Measurements from ENCODE around the gene DMPK. TPM values are rescaled to one million over a fixed set of nuclear protein-coding genes. Genes with fewer than 3 reads are reported as not detected.

DMPK gene
- polyA plus RNA-seq, 1 of the 3 experiments (the other 2 are of a cell fraction) = 92.2 TPM

DNA sequence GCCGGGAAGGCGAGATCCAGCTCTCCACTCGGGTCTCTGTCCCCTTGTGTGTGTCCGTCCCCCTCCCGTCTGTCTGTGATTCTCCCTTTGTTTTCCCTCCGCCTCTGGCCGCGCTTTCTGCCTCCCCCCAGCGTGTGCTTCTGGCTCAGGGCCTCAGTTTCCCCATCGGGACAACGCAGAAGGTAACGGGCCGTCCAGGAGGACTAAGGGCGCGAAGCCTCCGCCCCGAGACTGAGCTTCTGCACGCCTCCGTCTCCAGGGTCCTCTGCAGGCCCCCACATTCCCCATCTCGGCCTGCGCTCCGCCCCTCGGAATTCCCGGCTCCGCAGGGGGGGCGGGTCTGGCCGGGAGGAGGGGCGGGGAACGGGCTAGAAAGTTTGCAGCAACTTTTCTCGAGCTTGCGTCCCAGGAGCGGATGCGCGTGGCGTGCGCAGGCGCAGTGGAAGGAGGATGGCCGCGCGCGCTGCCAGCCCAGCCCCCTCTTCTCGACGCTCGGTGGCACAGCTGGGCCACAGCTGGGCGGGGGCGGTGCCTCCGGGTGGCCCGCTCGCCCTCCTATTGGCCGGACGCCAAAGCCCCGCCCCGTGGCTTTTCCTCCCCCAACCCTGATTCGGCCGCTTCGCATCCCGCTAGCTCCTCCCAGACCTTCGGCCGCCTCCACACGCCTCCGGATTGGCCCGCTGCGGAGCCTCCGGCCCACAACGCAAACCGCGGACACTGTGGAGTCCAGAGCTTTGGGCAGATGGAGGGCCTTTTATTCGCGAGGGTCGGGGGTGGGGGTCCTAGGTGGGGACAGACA lies 13.1 kb downstream of the DMPK start, which contains the start of gene SIX5 (continued):
- TF ChIP-seq TCF12 (IDR thresholded peaks at IDR 0.05) (peak; percentile 61), FOXJ3 (CRISPR knock-in tag; IDR thresholded peaks at IDR 0.05) (no peak), NFIC (IDR thresholded peaks at IDR 0.05; ENCODE audit: borderline replicate concordance) (peak; percentile 78), POLR2AphosphoS5 (IDR thresholded peaks at IDR 0.05; ENCODE audit: low read depth, low read length) (peak; percentile 86), ELF1 (IDR thresholded peaks at IDR 0.05) (no peak; the same call in 1 of the 2 replicates), MXI1 (IDR thresholded peaks at IDR 0.05; ENCODE audit: low read depth, low read length) (0 out of 2 replicates have a peak, but pooled peaks have one; percentile 15), SIN3A (IDR thresholded peaks at IDR 0.05; ENCODE audit: borderline replicate concordance, low read depth, low read length) (peak; percentile 47; the same call in 1 of the 2 replicates), RCOR1 (IDR thresholded peaks at IDR 0.05; ENCODE audit: low read length) (peak; percentile 64; the same call in 1 of the 2 replicates), JUND (IDR thresholded peaks at IDR 0.05) (0 out of 2 replicates have a peak, but pooled peaks have one; percentile 35), RXRA (IDR thresholded peaks at IDR 0.05; ENCODE audit: borderline replicate concordance, low read depth) (no peak), RAD21 (IDR thresholded peaks at IDR 0.05; ENCODE audit: low read length) (no peak), TAF1 (IDR thresholded peaks at IDR 0.05; ENCODE audit: borderline replicate concordance, low read depth, low read length) (peak; percentile 79)
- TF ChIP-seq, protein P1, sequence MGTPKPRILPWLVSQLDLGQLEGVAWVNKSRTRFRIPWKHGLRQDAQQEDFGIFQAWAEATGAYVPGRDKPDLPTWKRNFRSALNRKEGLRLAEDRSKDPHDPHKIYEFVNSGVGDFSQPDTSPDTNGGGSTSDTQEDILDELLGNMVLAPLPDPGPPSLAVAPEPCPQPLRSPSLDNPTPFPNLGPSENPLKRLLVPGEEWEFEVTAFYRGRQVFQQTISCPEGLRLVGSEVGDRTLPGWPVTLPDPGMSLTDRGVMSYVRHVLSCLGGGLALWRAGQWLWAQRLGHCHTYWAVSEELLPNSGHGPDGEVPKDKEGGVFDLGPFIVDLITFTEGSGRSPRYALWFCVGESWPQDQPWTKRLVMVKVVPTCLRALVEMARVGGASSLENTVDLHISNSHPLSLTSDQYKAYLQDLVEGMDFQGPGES (IDR thresholded peaks at IDR 0.05; ENCODE audit: low read depth, low read length) = 0 out of 2 replicates have a peak, but pooled peaks have one; percentile 10

GRCh38 chr19:45768655-45768983 lies 13.7 kb downstream of the DMPK start:
- Histone ChIP-seq H3K9me3 (no peaks in the 10 kb centered on the region), H3K27me3 (ENCODE audit: insufficient read depth) (no peaks in the 10 kb centered on the region), H3F3A (replicated peaks; ENCODE audit: insufficient read depth) (peaks cover 36% of the 10 kb centered on the region), H3K4me1 (ENCODE audit: control insufficient read depth in 1 of 2, insufficient read depth in 2 of 2, low read depth in 1 of 2, low read length in 1 of 2) (peaks cover 8 to 30% of the 10 kb centered on the region in 2 experiments; a peak in 3 of 4 replicates), H4K20me1 (ENCODE audit: insufficient read depth) (peaks cover 11% of the 10 kb centered on the region; the same call in 1 of the 2 replicates), H3K36me3 (replicated peaks in 1 of 2; ENCODE audit: control insufficient read depth in 1 of 2, insufficient read depth in 2 of 2, low read length in 1 of 2) (peaks cover 7 to 24% of the 10 kb centered on the region in 2 experiments), H3K9ac (peak overlapping the region; percentile 78), H2AFZ (ENCODE audit: low read depth) (peak overlapping the region; percentile 54; the same call in 1 of the 2 replicates), H3K4me3 (ENCODE audit: low read depth in 2 of 2, low read length in 1 of 2) (peak overlapping the region; percentile 64 to 70), H3K9me2 (no peaks in the 10 kb centered on the region), H3K79me2 (ENCODE audit: insufficient read depth) (no peaks in the 10 kb centered on the region), H3K27ac (ENCODE audit: low read depth in 2 of 2, low read length in 1 of 2) (peak overlapping the region; percentile 84 to 95), H3K4me2 (peak overlapping the region; percentile 99)
- DNase-seq = no peak
- POLR2A ChIA-PET = interaction anchor here (1.2 to 3.6 kb wide), 4 partner anchors 14 to 51 kb away, joined by 3 to 11 read pairs (median 4); partner anchors contain the start of genes DMPK, DMWD and FBXO46
- CTCF ChIA-PET = interaction anchor here (1.0 to 5.9 kb wide), 13 partner anchors 8 to 114 kb away, joined by 3 to 100 read pairs (median 7); partner anchors contain the start of genes DMWD and QPCTL
- 1% methylated on average over 15 of the region's 33 CpGs for WGBS (ENCODE audit: low lambda C conversion rate)
- TF ChIP-seq TAF1 (IDR thresholded peaks at IDR 0.05; ENCODE audit: borderline replicate concordance, low read depth, low read length) (peak; percentile 3; the same call in 1 of the 2 replicates), EZH2phosphoT487 (IDR thresholded peaks at IDR 0.05; ENCODE audit: borderline replicate concordance, low read depth) (no peak), YY1 (IDR thresholded peaks at IDR 0.05; ENCODE audit: low read depth) (peak; percentile 13; the same call in 1 of the 2 replicates)
